Fibroblast of lung (primary cell): ENCODE data around the gene ZC3H10. TPM values are rescaled to one million over a fixed set of nuclear protein-coding genes. Genes with fewer than 3 reads are reported as not detected.

Experiments
- DNase-seq, 2 donors: peaks; one replicate each; pipeline versions ENCODE4 v3.0.0 to v3.0.0-alpha.2; 2010; ENCODE audit warnings: low read depth in 2 of 2
- H2AFZ ChIP-seq: 2 replicates; pipeline ENCODE4 v1.5.1; 2012; ENCODE audit warnings: low read length, control low read depth, inconsistent platforms
- H3K27ac ChIP-seq: 2 replicates; pipeline ENCODE4 v1.5.1; 2011; ENCODE audit warnings: low read length, control low read depth; ENCODE audit not compliant: insufficient read depth
- H3K27me3 ChIP-seq: 2 replicates; pipeline ENCODE4 v1.5.1; 2011; ENCODE audit warnings: mild to moderate bottlenecking, low read length; ENCODE audit not compliant: control insufficient read depth, insufficient read depth
- H3K36me3 ChIP-seq: 2 replicates; pipeline ENCODE4 v1.5.1; 2011; ENCODE audit warnings: low read length; ENCODE audit not compliant: control insufficient read depth, insufficient read depth
- H3K4me1 ChIP-seq: 2 replicates; pipeline ENCODE4 v1.5.1; 2011; ENCODE audit warnings: low read length; ENCODE audit not compliant: control insufficient read depth, insufficient read depth; ENCODE audit errors: extremely low read depth
- H3K4me2 ChIP-seq: 2 replicates; pipeline ENCODE4 v1.5.1; 2011; ENCODE audit warnings: low read length, control low read depth; ENCODE audit not compliant: insufficient read depth; ENCODE audit errors: extremely low read depth
- H3K4me3 ChIP-seq, 4 experiments: fragments of 200-600 bp in 1 of 4; sonication (generic) in 1 of 4; replicated peaks in 1 of 4; 2 replicates each; pipeline ENCODE4 v1.5.1; 2011 to 2016; ENCODE audit warnings: low read length in 4 of 4, low read depth in 3 of 4, mild to moderate bottlenecking in 3 of 4, control low read depth in 2 of 4, inconsistent platforms in 1 of 4, mixed read lengths in 1 of 4; ENCODE audit not compliant: insufficient read depth in 1 of 4; ENCODE audit errors: control extremely low read depth in 1 of 4
- H3K79me2 ChIP-seq: 2 replicates; pipeline ENCODE4 v1.5.1; 2012; ENCODE audit warnings: mild to moderate bottlenecking, low read length, inconsistent platforms; ENCODE audit not compliant: control insufficient read depth, insufficient read depth
- H3K9ac ChIP-seq: 2 replicates; pipeline ENCODE4 v1.5.1; 2011; ENCODE audit warnings: mild to moderate bottlenecking, low read length, control low read depth; ENCODE audit not compliant: insufficient read depth
- H3K9me3 ChIP-seq: 2 replicates; pipeline ENCODE4 v1.5.1; 2012; ENCODE audit warnings: low read depth, low read length; ENCODE audit not compliant: control insufficient read depth, insufficient read depth
- H4K20me1 ChIP-seq: 2 replicates; pipeline ENCODE4 v1.5.1; 2011; ENCODE audit warnings: low read length; ENCODE audit not compliant: control insufficient read depth, insufficient read depth; ENCODE audit errors: extremely low read depth
- EZH2 ChIP-seq: IDR thresholded peaks from 2 replicates; pipeline ENCODE4 v1.5.1; 2012; ENCODE audit warnings: low read length, control low read depth, mild to moderate bottlenecking; ENCODE audit errors: missing control alignments
- polyA plus RNA-seq, 2 donors: library from polyadenylated mRNA; depleted of rRNA in 1 of 2; stranded (reverse) in 1 of 2; unstranded in 1 of 2; fragments of >200 nt; gene quantifications; 2 replicates each; pipeline ENCODE4 v1.2.1, GENCODE V29; 2011 to 2012; ENCODE audit warnings: missing spikeins in 1 of 2
- total RNA-seq: library from RNA; depleted of rRNA; stranded (reverse); fragments of >200 nt; gene quantifications from 2 replicates; pipeline ENCODE4 v1.2.1, GENCODE V29; 2014
- TF ChIP-seq, protein P1 (sequence below), 2 donors: IDR thresholded peaks in 1 of 2; conservative IDR thresholded peaks in 1 of 2; 1 replicate in 1 of 2; 2 replicates in 1 of 2; pipeline ENCODE4 v1.5.1; 2011 to 2012; ENCODE audit warnings: low read length in 2 of 2, control low read depth in 1 of 2, inconsistent platforms in 1 of 2, low read depth in 1 of 2, mild to moderate bottlenecking in 1 of 2

Gene ZC3H10
- total and polyA plus RNA-seq, 2 donors (not counting 1 experiment from before 2014, with no cell fraction given), result 1.9 to 5.6 TPM

GRCh38 chr12:56151672-56152131 lies 33.6 kb downstream of the ZC3H10 start:
- peak overlapping the region; percentile 92 for H3K4me2 ChIP-seq
- peak overlapping the region; percentile 46 for H3K9ac ChIP-seq
- H3K4me3 ChIP-seq, result peak overlapping the region; percentile 53 to 83 (median 68)
- no peaks in the 10 kb centered on the region for H3K9me3 ChIP-seq
- peak overlapping the region; percentile 65 for H2AFZ ChIP-seq
- TF ChIP-seq EZH2, result no peak
- TF ChIP-seq, protein P1, sequence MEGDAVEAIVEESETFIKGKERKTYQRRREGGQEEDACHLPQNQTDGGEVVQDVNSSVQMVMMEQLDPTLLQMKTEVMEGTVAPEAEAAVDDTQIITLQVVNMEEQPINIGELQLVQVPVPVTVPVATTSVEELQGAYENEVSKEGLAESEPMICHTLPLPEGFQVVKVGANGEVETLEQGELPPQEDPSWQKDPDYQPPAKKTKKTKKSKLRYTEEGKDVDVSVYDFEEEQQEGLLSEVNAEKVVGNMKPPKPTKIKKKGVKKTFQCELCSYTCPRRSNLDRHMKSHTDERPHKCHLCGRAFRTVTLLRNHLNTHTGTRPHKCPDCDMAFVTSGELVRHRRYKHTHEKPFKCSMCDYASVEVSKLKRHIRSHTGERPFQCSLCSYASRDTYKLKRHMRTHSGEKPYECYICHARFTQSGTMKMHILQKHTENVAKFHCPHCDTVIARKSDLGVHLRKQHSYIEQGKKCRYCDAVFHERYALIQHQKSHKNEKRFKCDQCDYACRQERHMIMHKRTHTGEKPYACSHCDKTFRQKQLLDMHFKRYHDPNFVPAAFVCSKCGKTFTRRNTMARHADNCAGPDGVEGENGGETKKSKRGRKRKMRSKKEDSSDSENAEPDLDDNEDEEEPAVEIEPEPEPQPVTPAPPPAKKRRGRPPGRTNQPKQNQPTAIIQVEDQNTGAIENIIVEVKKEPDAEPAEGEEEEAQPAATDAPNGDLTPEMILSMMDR (conservative IDR thresholded peaks at IDR 0.05 in 1 of 2, IDR thresholded peaks at IDR 0.05 in 1 of 2; ENCODE audit: low read depth in 1 of 2, low read length in 2 of 2), result peak; percentile 19 to 39
- H3K27me3 ChIP-seq, result no peaks in the 10 kb centered on the region
- H3K79me2 ChIP-seq, result peaks cover 5% of the 10 kb centered on the region
- H3K27ac ChIP-seq, result peak overlapping the region; percentile 76
- H3K4me1 ChIP-seq, result peaks cover 13% of the 10 kb centered on the region
- no peaks in the 10 kb centered on the region for H4K20me1 ChIP-seq
- DNase-seq, result peak in 1 of 2 donors; percentile 23
- H3K36me3 ChIP-seq, result no peaks in the 10 kb centered on the region

DNA sequence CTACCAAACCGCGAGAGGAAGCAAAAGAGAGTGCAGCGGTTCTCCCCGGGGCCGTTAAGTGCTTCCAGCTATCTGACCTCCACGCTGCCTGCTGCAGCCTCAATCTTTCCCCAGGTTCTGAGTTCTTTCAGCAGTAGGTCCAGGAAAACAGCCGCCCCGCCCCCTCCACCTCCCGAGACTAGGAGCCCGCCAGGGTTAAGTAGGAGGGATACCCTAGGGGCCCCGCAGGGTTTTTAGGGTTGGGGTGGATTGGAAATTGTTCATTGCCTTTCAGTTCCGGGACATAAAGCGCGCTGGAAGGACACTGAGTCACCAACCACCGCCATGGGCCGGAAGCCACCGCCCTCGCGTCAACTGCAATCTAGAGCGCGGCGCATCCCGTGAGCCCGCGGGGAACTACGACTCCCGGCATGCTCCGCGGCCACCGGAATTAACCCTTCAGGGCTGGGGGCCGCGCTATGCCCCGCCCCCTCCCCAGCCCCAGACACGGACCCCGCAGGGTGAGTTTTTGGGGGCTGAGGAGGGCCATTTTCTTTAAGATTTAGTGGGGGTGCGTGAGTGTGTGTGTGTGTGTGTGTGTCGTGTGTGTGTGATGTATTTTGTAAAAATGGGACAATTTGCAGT lies 34.2 kb downstream of the ZC3H10 start, which contains the start of gene MYL6B:
Gene MYL6B (plus strand): TSS at position 456 of the 624 bp plus-strand sequence. CDS start 1,332 bp downstream, outside the sequence.
- Histone ChIP-seq H3K36me3 (no peaks in the 10 kb centered on the region), H4K20me1 (no peaks in the 10 kb centered on the region)

More for the DNA sequence above, 34.2 kb downstream of the ZC3H10 start, which contains the start of gene MYL6B:
- Histone ChIP-seq H2AFZ (peak within 1 kb of the TSS; percentile 65), H3K9me3 (no peaks in the 10 kb centered on the region), H3K27ac (peak within 1 kb of the TSS; percentile 76), H3K4me2 (peak within 1 kb of the TSS; percentile 92), H3K27me3 (no peaks in the 10 kb centered on the region), H3K4me3 (peak within 1 kb of the TSS; percentile 53 to 83 (median 68)), H3K4me1 (peaks cover 14% of the 10 kb centered on the region), H3K9ac (peak within 1 kb of the TSS; percentile 46), H3K79me2 (peaks cover 5% of the 10 kb centered on the region)
- TF ChIP-seq, protein P1 (conservative IDR thresholded peaks at IDR 0.05 in 1 of 2, IDR thresholded peaks at IDR 0.05 in 1 of 2; ENCODE audit: low read depth in 1 of 2, low read length in 2 of 2), result no peak
- TF ChIP-seq EZH2, result no peak
- peak; percentile 88 for DNase-seq
